ENCODE results near the gene GAL3ST1. TPM values are rescaled to one million over a fixed set of nuclear protein-coding genes. Genes with fewer than 3 reads are reported as not detected.

The GAL3ST1 gene
- total and polyA plus RNA-seq, 2 of the 8 experiments (the other 6 are each of a cell fraction or from before 2014, with no cell fraction given) = 11.0 to 32.5 TPM

DNA sequence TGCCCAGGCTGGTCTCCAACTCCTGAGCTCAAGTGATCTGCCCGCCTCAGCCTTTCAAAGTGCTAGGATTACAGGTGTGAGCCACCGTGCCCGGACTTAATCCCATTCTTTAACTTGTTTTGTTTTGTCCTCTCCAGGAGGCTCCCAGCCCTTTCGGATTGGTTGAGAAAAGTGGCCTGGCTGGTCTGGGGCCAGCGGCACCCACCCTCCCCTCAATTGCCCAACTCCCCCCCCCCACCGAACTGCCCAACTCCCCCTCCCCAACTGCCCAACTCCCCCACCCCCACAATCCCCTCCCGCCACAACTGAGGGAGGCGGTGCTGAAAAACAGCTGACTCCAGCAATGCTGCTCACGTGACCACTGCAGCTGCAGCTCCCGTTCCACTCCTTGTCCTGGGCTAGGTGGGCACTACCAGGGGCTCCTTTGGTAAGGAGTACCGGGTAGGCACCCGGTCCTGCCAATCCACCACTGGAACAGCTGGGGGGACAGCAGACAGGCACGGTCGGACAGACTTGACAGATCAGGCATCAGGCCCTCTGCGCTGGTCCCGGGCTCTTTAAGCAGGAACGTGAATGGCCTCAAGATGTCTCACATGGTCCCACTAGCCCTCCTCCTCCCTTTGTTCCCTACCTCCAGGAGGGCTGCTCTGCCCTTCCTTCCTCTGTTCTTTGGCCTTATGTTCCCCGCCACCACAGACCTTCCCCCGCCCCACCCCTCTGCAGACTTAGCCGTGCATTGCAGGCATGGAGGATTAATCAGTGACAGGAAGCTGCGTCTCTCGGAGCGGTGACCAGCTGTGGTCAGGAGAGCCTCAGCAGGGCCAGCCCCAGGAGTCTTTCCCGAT, 32.2 kb upstream of the GAL3ST1 start, which contains the start of gene TCN2 (continued):
- no peak for TF ChIP-seq TAF7 (optimal IDR thresholded peaks at IDR 0.05; ENCODE audit: borderline replicate concordance, low read depth, low read length)
- no peak for TF ChIP-seq YY1 (IDR thresholded peaks at IDR 0.05; ENCODE audit: low read depth, low read length)
- peak; percentile 90 to 97; a peak in 3 of 4 replicates for TF ChIP-seq SIN3A (conservative IDR thresholded peaks at IDR 0.05 in 1 of 2, IDR thresholded peaks at IDR 0.05 in 1 of 2; ENCODE audit: low read depth in 1 of 2, low read length in 2 of 2)
- 0 out of 2 replicates have a peak, but pooled peaks have one; percentile 13 for TF ChIP-seq KDM1A (IDR thresholded peaks at IDR 0.05; ENCODE audit: borderline replicate concordance, low read length)
- no peak for TF ChIP-seq GABPA (IDR thresholded peaks at IDR 0.05; ENCODE audit: borderline replicate concordance, insufficient read depth, low read length)
- no peak for TF ChIP-seq BCL11A (IDR thresholded peaks at IDR 0.05; ENCODE audit: low read depth in 2 of 2, low read length in 2 of 2)
- TF ChIP-seq FOSL1 (IDR thresholded peaks at IDR 0.05; ENCODE audit: insufficient read depth, low read depth, low read length) = no peak
- TF ChIP-seq SP4 (IDR thresholded peaks at IDR 0.05; ENCODE audit: low read length) = no peak
- TF ChIP-seq EP300 (IDR thresholded peaks at IDR 0.05; ENCODE audit: borderline replicate concordance in 1 of 2, low read depth in 2 of 2, low read length in 2 of 2) = peak in 1 of 2 experiments; percentile 0; a peak in 1 of 3 replicates
- TF ChIP-seq RBBP5 (IDR thresholded peaks at IDR 0.05; ENCODE audit: borderline replicate concordance, low read depth, low read length) = no peak
- TF ChIP-seq CHD1 (IDR thresholded peaks at IDR 0.05; ENCODE audit: low read depth, low read length) = no peak
- 0 out of 2 replicates have a peak, but pooled peaks have one; percentile 24 for TF ChIP-seq CHD2 (IDR thresholded peaks at IDR 0.05; ENCODE audit: low read length)
- TF ChIP-seq BRCA1 (IDR thresholded peaks at IDR 0.05; ENCODE audit: low read depth, low read length) = no peak
- peak; percentile 73 for TF ChIP-seq TAF1 (IDR thresholded peaks at IDR 0.05; ENCODE audit: low read depth, low read length)
- TF ChIP-seq, protein P1, sequence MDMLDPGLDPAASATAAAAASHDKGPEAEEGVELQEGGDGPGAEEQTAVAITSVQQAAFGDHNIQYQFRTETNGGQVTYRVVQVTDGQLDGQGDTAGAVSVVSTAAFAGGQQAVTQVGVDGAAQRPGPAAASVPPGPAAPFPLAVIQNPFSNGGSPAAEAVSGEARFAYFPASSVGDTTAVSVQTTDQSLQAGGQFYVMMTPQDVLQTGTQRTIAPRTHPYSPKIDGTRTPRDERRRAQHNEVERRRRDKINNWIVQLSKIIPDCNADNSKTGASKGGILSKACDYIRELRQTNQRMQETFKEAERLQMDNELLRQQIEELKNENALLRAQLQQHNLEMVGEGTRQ (IDR thresholded peaks at IDR 0.05; ENCODE audit: low read length) = peak; percentile 97
- TF ChIP-seq, protein P2, sequence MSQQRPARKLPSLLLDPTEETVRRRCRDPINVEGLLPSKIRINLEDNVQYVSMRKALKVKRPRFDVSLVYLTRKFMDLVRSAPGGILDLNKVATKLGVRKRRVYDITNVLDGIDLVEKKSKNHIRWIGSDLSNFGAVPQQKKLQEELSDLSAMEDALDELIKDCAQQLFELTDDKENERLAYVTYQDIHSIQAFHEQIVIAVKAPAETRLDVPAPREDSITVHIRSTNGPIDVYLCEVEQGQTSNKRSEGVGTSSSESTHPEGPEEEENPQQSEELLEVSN (IDR thresholded peaks at IDR 0.05) = peak; percentile 47; the same call in 1 of the 2 replicates
- no peak for TF ChIP-seq CTBP2 (IDR thresholded peaks at IDR 0.05; ENCODE audit: borderline replicate concordance, insufficient read depth, insufficient read length, low read length)
- no peak for TF ChIP-seq SRF (IDR thresholded peaks at IDR 0.05; ENCODE audit: low read depth, low read length)
- no peak for TF ChIP-seq NANOG (IDR thresholded peaks at IDR 0.05; ENCODE audit: insufficient read depth, low read depth, low read length, poor library complexity, severe bottlenecking)

Data from H1 (cell line).